GM12873 (cell line): ENCODE data around the gene CTNND1.

ENCODE experiments used
- CTCF ChIP-seq: IDR thresholded peaks from 2 replicates; pipeline ENCODE4 v1.5.1; 2012; ENCODE audit warnings: low read depth, mild to moderate bottlenecking, moderate library complexity, low read length, control low read depth; ENCODE audit not compliant: insufficient read depth; ENCODE audit errors: missing control alignments

The CTNND1 gene

GRCh38 chr11:57776031-57776521, 14.5 kb downstream of the CTNND1 start:
- TF ChIP-seq CTCF = no peak

DNA sequence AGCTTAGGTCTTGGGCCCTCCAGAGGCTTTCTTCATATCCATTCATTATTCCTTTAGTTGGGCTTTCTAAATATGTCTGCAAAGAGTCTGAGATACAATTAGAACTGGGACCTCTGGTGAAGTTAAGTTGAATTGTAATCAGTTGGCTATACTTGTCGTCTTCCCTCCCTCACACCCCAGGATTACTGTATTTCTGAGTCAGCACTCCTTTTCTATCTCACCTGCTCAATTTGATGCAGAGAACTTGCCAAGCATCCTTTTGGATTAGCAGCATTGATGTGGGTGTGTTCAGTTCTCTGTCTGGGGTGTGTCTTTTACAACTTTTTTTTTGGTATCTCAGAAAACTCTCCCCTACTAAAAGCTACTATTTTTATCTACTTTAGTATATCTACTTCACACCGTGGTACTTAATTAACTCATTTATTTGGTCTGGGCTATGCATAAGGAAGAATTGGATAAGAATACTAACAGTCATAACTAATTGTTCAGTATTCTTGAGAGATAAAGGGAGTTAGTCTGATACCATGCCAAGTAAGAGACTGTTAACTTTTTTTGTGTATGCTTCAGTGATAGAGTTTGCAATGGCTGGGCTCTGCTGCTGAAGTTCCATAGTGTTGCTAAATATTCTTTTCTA, 15.1 kb downstream of the CTNND1 start:
- no peak for TF ChIP-seq CTCF

DNA sequence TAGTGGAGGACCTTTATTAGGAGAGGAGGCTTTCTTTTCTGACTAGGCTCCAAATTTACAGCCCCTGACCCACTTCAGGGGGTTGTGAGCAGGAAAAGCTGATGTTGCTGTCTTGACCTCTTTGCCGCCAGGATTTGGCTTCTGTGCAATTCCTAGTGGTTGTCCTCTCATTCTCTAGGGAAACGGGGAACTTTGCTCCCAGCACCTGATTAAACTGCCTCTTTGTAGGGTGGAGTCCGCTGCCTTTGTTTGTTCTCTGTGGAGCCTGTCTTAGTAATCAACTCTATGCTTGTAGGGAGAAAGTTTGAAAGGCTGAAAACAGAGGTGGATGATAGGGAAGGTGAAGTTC, 16.3 kb downstream of the CTNND1 start:
- no peak for TF ChIP-seq CTCF

DNA sequence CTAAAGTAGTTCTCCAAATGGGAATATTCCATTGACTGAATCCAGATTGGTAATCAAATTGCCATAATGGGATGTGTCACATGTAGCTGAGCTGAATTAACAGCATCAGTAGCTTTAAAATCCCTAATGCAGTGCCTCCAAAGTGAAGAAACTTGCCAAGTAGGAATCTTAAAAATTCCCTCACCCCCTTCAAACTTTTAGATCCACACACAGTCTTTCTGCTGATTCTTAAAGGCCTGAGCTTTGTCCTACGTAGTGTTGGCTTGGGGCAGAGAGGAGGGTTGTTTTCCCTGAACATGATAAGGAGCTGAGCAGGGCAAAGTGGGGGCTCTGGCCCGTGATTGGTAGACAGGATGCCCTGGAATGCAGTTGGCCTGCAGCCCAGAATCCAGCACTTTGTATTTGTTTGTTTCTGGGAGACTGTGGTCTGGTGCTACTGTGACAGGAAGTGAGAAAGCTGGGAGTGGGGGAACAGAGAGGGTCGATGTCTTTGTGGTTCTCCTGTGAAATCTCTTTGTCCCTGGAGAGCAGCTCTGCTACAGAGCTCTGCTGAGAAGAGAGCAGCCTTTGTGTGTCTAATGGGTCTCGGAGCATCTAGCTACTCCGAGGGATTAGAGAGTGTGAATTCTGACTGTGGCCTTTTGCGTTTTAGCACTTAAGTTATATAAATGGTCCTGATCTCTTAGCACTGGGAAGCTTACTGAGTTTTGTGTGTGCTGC, 16.9 kb downstream of the CTNND1 start:
- no peak for TF ChIP-seq CTCF

DNA sequence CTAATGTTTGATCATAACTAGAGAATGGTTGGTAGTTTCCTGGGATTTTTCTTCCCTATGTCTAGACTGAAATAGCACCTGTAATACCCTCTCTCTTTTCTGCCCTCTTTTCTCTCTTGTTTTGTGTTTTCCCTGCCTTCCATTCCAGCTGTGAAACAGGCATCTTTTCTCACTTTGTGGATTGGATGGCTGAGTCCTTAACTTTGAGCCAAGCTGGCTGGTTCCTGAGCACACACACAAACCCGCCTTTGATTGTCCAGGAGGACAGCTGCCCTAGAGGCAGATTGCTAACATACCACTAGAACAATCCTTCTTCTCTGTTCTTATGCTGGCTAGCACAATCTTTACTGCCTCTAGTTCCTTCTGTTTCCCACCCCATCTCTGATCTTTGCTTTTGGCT, 17.7 kb downstream of the CTNND1 start:
- no peak for TF ChIP-seq CTCF

DNA sequence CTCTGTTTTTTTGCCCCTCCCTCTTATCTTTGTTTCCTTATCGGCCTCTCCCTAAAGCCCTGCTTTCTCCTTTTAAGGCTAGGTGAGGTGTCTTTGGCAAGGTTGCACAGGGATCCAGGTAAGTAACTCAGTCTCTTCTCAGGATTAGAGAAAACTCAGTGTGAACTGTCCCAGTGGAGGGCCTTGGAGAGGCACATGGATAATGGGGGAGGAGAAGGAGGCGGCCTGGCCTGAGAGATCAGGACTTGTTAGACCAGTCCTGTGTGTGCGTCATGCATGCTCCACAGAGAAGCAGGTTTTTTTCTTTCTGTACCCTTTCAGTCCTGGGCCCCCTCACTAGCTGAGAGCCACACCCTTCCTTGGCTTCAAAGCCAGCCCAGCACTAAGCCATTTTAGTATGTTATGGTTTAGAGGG, 19.9 kb downstream of the CTNND1 start:
- TF ChIP-seq CTCF = no peak

GRCh38 chr11:57785072-57785471, 23.5 kb downstream of the CTNND1 start:
- TF ChIP-seq CTCF = no peak
